Chondrocyte (in vitro differentiated cells): ENCODE measurements around the gene CNDP2. TPM values are rescaled to one million over a fixed set of nuclear protein-coding genes. Genes with fewer than 3 reads are reported as not detected.

Experiments used
- DNase-seq: peaks from one replicate; pipeline ENCODE4 v3.0.0; 2021; ENCODE audit warnings: mixed read lengths, low spot score
- H3K27ac Mint-ChIP-seq: one replicate; pipeline ENCODE4 v1.8.0; 2021; ENCODE audit warnings: mild to moderate bottlenecking, moderate library complexity, mixed read lengths; ENCODE audit not compliant: unreplicated experiment
- H3K27me3 Mint-ChIP-seq: 2 replicates; pipeline ENCODE4 v1.8.0; 2021; ENCODE audit warnings: low read depth, mixed read lengths
- H3K36me3 Mint-ChIP-seq: 2 replicates; pipeline ENCODE4 v1.8.0; 2021; ENCODE audit warnings: low read depth, mixed read lengths
- H3K4me1 Mint-ChIP-seq: 2 replicates; pipeline ENCODE4 v1.8.0; 2021; ENCODE audit warnings: low read depth, mild to moderate bottlenecking, mixed read lengths
- H3K4me3 Mint-ChIP-seq: one replicate; pipeline ENCODE4 v1.8.0; 2021; ENCODE audit warnings: mild to moderate bottlenecking, moderate library complexity, mixed read lengths; ENCODE audit not compliant: unreplicated experiment
- H3K9me3 Mint-ChIP-seq: 2 replicates; pipeline ENCODE4 v1.8.0; 2021; ENCODE audit warnings: low read depth, mixed read lengths
- CTCF ChIP-seq: fragments of 200-600 bp; sonication (generic); IDR thresholded peaks from 2 replicates; pipeline ENCODE4 v1.5.0; 2021; ENCODE audit warnings: antibody characterized with exemption, mild to moderate bottlenecking, moderate library complexity
- long read RNA-seq: library from polyadenylated mRNA; stranded (forward); transcript quantifications from one replicate; pipeline ENCODE4 v2.0.0, GENCODE V29; 2021
- total RNA-seq: library from RNA; stranded (reverse); gene quantifications from 3 replicates; pipeline ENCODE4 v1.2.1, GENCODE V29; 2021

Gene CNDP2
- 57.7 to 64.6 TPM (median 58.6 TPM) in 3 replicates for total RNA-seq
- long read RNA-seq, full-length matches to known transcripts = 114 of 136 reads
- long read RNA-seq, partial matches to known transcripts = 12 of 136 reads
- long read RNA-seq, other reads (novel, unspliced or antisense) = 10 of 136 reads

- peak within 1 kb of the TSS; percentile 97 for H3K27ac Mint-ChIP-seq
- peaks cover 2% of the 10 kb centered on the region for H3K27me3 Mint-ChIP-seq
- DNase-seq = peak; percentile 99
- H3K4me1 Mint-ChIP-seq = peaks cover 28% of the 10 kb centered on the region
- peaks cover 4% of the 10 kb centered on the region for H3K36me3 Mint-ChIP-seq
- TF ChIP-seq CTCF = no peak
- peak within 1 kb of the TSS; percentile 92 for H3K4me3 Mint-ChIP-seq
- H3K9me3 Mint-ChIP-seq = no peaks in the 10 kb centered on the region
Observed at GRCh38 chr18:74495581-74496507, at the start of gene CNDP2. Gene CNDP2 (plus strand): TSS chr18:74496363. CDS start chr18:74499974, 3,611 bp downstream.

GRCh38 chr18:74446631-74447403, 49.3 kb upstream of the CNDP2 start:
- H3K4me3 Mint-ChIP-seq = no peak overlapping the region
- H3K9me3 Mint-ChIP-seq = no peaks in the 10 kb centered on the region
- no peaks in the 10 kb centered on the region for H3K4me1 Mint-ChIP-seq
- no peak overlapping the region for H3K27ac Mint-ChIP-seq
- DNase-seq = no peak
- H3K36me3 Mint-ChIP-seq = no peaks in the 10 kb centered on the region
- TF ChIP-seq CTCF = no peak
- H3K27me3 Mint-ChIP-seq = peaks cover 18% of the 10 kb centered on the region

GRCh38 chr18:74447404-74448152, 48.6 kb upstream of the CNDP2 start:
- peaks cover 22% of the 10 kb centered on the region for H3K27me3 Mint-ChIP-seq
- no peak for TF ChIP-seq CTCF
- no peaks in the 10 kb centered on the region for H3K36me3 Mint-ChIP-seq
- H3K4me3 Mint-ChIP-seq = no peak overlapping the region
- H3K4me1 Mint-ChIP-seq = no peaks in the 10 kb centered on the region
- no peak overlapping the region for H3K27ac Mint-ChIP-seq
- H3K9me3 Mint-ChIP-seq = no peaks in the 10 kb centered on the region
- DNase-seq = no peak

- Mint-ChIP-seq H3K36me3 (no peaks in the 10 kb centered on the region), H3K4me1 (no peaks in the 10 kb centered on the region), H3K9me3 (no peaks in the 10 kb centered on the region), H3K27me3 (peaks cover 41% of the 10 kb centered on the region), H3K4me3 (no peak overlapping the region), H3K27ac (no peak overlapping the region)
- no peak for DNase-seq
- no peak for TF ChIP-seq CTCF
Observed at GRCh38 chr18:74450626-74451025, 45.5 kb upstream of the CNDP2 start.
